Measurements from ENCODE around the gene RACK1.

- TF ChIP-seq CTCF (conservative IDR thresholded peaks at IDR 0.05; ENCODE audit: low read depth in 2 of 2) = no peak
- no peak for TF ChIP-seq EZH2 (IDR thresholded peaks at IDR 0.05; ENCODE audit: low read depth, unreplicated experiment)
Observed at GRCh38 chr5:181239062-181239663, 4.5 kb downstream of the RACK1 start.

Data from GM23338 (cell line).